ENCODE measurements around the gene SHB. TPM values are rescaled to one million over a fixed set of nuclear protein-coding genes. Genes with fewer than 3 reads are reported as not detected.

The SHB gene
- total RNA-seq, 2 experiments from 2014 or later: 2.8 to 3.2 TPM

DNA sequence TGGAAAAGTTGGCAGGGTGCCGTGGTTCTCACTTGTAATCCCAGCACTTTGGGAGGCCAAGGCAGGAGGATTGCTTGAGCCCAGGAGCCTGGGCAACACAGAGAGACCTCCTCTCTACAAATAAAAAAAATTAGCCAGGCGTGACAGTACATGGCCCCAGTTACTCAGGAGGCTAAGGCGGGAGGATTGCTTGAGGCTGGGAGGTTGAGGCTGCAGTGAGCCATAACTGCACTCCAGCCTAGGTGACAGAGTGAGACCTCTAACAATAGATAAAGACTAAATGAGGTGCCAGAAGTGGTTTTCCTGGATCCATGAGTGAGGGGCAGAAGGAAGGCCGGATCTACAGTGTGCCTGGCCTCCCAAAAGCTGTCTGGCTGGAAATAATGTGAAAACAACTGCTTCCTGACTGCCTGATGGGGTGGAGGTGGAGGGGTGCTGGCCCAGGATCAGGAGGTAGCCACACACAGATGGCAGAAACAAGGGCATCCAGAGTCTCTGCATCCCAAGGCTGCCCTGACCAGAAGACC, 4.1 kb downstream of the SHB start:
- ATAC-seq: no peak
- CTCF ChIA-PET: interaction anchor here (1.0 to 6.4 kb wide), 3 partner anchors 23 to 151 kb away, joined by 4 to 28 read pairs (median 11); no protein-coding TSS in a partner anchor
- Mint-ChIP-seq H3K4me3 (no peak overlapping the region), H3K27me3 (peaks cover 4% of the 10 kb centered on the region), H3K4me1 (ENCODE audit: low read depth) (peaks cover 27% of the 10 kb centered on the region), H3K36me3 (ENCODE audit: low read depth) (no peaks in the 10 kb centered on the region), H3K27ac (no peak overlapping the region), H3K9me3 (no peaks in the 10 kb centered on the region)
- POLR2A ChIA-PET: no interaction called here
- no peak for TF ChIP-seq CTCF (IDR thresholded peaks at IDR 0.05)
- no peak for DNase-seq
- intact Hi-C loops (cut with micrococcal nuclease): no loop called here

- POLR2A ChIA-PET: no interaction called here
- intact Hi-C loops (cut with micrococcal nuclease): no loop called here
- Mint-ChIP-seq H3K36me3 (ENCODE audit: low read depth) (no peaks in the 10 kb centered on the region), H3K4me1 (ENCODE audit: low read depth) (peaks cover 24% of the 10 kb centered on the region), H3K27ac (no peak overlapping the region), H3K4me3 (no peak overlapping the region), H3K27me3 (peaks cover 4% of the 10 kb centered on the region), H3K9me3 (no peaks in the 10 kb centered on the region)
- CTCF ChIA-PET: interaction anchor here (1.6 to 6.4 kb wide), 2 partner anchors 24 to 149 kb away, joined by 4 to 28 read pairs; no protein-coding TSS in a partner anchor
- ATAC-seq (no peak), DNase-seq (no peak)
- no peak for TF ChIP-seq CTCF (IDR thresholded peaks at IDR 0.05)
Measured at GRCh38 chr9:38063363-38063707, 5.7 kb downstream of the SHB start.

DNA sequence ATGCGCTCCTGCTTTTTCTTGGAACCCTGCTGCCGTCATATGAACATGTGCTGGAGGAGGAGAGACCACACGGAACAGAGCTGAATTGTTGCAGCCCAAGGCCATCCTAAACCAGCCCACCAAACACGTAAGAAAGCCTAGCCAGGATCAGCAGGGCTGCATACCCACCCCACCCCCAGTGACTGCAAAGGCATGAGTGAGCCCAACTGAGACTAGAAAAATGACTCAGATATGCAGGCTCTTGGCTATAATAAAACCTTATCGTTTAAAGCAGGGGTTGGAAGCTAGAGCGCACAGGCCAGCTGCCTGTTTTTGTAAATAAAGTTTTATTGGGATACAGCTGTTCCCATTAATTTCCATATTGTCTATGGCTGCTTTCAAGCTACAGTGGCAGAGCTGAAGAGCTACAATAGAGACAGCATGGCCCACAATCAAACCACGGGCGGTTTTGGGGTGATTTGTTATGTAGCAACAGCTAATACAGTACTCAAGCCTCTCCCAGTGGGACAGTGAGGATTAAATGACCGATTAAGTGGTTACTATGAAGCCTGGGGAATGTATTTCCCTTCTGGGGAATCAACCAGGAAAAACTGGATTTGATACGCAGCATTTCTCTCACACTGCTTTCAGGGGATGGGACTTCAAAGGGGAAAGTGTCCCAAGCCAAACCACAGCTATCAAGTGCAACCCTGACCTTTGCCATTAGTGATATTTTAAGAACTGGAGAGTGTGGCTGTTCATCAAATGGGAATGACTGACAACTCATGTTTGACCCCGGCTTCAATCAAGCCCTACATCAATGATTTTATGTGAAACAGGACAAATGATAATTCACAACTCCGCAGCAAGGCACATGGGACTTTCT, 6.3 kb downstream of the SHB start:
- H3K27ac Mint-ChIP-seq: no peak overlapping the region
- no peak for DNase-seq
- ChIA-PET CTCF (interaction anchor here (1.6 to 6.4 kb wide), 4 partner anchors 25 to 149 kb away, joined by 4 to 28 read pairs (median 10); no protein-coding TSS in a partner anchor), POLR2A (no interaction called here)
- H3K27me3 Mint-ChIP-seq: peaks cover 4% of the 10 kb centered on the region
- H3K4me1 Mint-ChIP-seq (ENCODE audit: low read depth): peaks cover 24% of the 10 kb centered on the region
- no peaks in the 10 kb centered on the region for H3K9me3 Mint-ChIP-seq
- intact Hi-C loops (cut with micrococcal nuclease): no loop called here
- no peak overlapping the region for H3K4me3 Mint-ChIP-seq
- no peaks in the 10 kb centered on the region for H3K36me3 Mint-ChIP-seq (ENCODE audit: low read depth)
- no peak for ATAC-seq
- TF ChIP-seq CTCF (IDR thresholded peaks at IDR 0.05): no peak

- Mint-ChIP-seq H3K9me3 (no peaks in the 10 kb centered on the region), H3K4me1 (ENCODE audit: low read depth) (peaks cover 20% of the 10 kb centered on the region), H3K4me3 (no peak overlapping the region), H3K27me3 (peaks cover 1% of the 10 kb centered on the region), H3K27ac (no peak overlapping the region), H3K36me3 (ENCODE audit: low read depth) (no peaks in the 10 kb centered on the region)
- intact Hi-C loops (cut with micrococcal nuclease): no loop called here
- TF ChIP-seq CTCF (IDR thresholded peaks at IDR 0.05): no peak
- ATAC-seq: no peak
- POLR2A ChIA-PET: no interaction called here
- CTCF ChIA-PET: interaction anchor here (1.3 to 6.4 kb wide), 4 partner anchors 14 to 149 kb away, joined by 3 to 28 read pairs (median 10); no protein-coding TSS in a partner anchor
- DNase-seq: no peak
Measured at GRCh38 chr9:38062106-38062497, 6.9 kb downstream of the SHB start.
